Measurements from ENCODE around the gene CACNA1C.

Gene CACNA1C

GRCh38 chr12:2640281-2640680 lies 587.5 kb downstream of the CACNA1C start:
- no peak for DNase-seq

- no peak for DNase-seq
Measured at GRCh38 chr12:2640709-2641108, 587.9 kb downstream of the CACNA1C start.

DNA sequence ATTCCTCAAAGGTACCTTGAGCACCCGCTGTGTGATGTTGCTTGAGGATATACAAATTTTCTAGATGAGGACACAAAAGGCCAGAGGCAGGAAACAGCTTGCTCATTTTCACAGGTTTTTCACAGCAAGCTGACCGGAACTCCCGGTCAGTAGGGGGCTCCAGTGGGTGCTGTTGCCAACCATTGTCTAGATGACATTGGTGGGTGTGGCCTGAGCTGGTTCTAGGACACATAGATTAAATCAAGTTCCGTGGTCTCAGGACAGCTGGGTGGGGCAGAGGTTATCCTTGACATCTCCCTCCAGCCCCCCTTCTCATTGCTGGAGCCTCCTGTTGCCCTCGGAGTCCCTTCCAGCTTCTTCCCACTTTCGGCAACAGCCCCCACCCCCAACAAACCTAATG lies 588.4 kb downstream of the CACNA1C start:
- DNase-seq, result no peak

GRCh38 chr12:2641761-2642160 lies 589.0 kb downstream of the CACNA1C start:
- DNase-seq, result no peak

DNA sequence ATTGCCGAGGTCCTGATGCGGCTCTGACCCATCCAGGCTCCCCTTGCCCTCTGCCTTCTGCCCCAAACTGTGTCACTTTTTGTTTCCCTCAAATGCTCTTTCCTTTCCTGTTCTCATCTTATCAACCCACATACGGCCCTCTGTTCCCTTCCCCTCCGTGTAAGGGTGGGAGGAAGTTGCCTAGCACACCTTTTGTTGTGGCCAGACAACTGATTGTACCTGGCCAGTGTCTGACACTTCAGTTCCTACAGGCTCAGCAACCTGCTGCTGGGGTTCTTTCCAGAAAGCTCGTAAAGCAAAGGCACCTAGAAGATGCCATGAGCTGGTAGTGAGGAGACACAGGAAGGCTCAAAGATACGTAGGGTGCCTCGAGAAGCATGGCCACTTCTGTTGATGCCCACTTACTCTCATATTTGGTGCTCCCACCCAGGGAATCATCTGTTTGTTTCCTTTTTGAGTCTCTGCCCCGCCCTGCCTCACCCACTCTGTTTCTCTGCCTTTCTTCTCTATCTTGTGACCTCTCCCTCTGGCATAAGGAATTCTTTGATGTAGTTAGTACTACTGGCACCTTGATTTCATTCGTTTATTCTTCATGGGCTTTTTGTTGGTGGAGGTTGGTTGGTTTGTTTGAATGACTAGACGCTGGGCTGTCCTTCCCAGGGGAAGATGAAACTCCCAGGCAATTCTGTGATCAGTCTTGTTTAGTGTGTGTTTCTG lies 589.5 kb downstream of the CACNA1C start:
- no peak for DNase-seq

DNA sequence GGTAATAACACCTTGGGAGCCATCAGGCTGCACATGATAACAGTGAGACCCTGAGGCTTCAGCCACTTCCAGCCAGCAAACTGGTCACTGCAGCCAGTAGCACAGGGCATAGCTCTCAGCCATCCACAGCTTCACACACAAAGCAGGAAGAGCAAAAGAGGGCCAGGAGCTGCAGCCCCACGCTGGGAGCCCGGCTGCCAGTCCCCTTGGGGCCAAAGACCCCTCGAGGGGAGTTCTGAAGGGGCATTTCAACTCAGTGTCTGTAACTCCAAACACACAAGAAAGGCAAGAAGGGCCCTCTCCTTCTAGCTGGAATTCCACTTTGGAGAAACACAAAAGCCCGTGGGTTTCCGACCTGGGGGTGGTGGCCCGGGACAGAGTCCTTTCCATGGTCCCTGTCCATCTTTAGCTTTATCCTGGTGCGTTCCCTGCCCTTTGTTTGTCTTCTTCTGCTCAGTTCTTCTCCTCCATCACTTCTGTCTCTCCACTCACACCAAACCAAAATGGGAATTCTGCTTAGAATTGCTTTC lies 590.2 kb downstream of the CACNA1C start:
- no peak for DNase-seq

DNA sequence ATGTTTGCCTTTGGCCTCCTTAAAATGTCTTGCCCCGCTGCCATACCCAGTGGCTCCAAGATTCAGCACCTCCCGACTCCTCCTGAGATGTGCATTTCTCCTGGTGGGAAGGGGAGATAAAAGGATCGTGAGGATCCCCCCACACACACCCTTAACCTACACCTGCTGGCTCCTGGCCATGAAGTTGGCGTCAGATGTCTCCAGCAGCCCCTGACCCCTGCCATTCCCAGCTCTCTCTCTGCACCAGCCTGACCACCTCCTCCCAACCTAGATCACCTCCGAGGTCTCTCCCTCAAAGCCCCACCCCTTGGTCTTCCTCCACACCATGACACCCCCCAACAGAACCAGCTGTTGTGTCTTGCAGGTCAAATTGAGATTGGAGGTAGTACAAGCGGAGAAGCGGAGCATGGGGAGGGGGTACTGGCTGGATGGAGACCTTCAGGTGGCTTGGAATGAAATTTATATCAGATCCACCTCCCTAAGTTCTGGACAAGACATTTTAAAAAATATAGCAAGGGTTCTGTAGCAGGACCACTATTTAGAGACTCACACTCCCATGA lies 590.9 kb downstream of the CACNA1C start:
- no peak for DNase-seq

DNA sequence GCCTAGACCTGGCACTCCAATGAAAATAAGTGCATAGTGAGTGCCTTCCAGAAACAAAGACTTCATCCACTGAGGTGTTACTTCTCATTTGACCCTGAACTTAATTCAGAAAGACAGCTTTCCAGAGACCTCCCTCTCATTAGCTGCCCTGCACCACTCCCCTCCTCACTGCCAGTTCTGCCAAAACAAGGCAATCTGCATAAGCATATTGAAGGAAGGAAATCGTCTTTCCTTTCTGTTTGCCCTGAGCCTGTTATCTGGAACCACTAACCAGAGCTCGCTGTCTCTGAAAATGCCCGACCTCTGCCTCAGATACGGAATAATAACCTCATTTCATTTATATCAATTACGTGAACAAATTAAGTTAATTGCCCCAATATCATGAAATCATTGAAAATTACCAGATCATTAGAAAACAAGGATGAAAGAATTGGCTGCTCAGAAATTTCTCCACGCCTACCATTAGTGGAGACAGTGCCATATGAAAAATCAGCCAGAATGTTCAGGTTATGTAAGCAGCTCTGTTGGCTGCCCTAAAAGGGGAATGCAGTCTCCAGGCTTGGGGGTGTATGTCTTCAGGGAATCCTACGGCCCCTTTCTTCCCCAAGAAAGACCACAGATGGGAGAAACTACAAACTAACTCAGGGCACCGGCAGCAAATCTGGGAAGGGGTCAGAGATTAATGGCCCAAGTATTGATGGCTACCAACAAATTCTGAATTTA lies 592.1 kb downstream of the CACNA1C start:
- DNase-seq, result no peak

GRCh38 chr12:2645460-2645859 lies 592.7 kb downstream of the CACNA1C start:
- no peak for DNase-seq

DNA sequence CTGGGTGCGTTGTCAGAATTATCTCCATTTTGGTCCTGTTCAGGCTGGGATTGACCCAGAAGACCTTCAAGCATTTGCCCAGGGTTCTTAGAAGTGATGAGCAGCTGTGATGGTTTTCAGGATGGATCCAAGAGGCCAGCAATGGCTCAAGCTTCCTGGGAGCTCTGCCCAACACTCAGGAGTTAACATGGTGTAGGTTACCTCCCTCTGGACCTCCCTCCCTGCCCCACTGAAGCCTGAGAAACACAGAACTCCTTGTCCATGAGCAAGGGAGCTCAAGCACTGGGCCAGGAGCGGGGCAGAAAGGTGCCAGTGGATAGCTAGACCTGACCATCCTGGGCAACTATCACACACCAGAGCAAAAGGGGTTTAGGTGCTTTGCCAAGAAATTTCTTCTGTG lies 593.6 kb downstream of the CACNA1C start:
- no peak for DNase-seq

- no peak for DNase-seq
Measured at GRCh38 chr12:2647186-2647585, 594.4 kb downstream of the CACNA1C start.

- no peak for DNase-seq
Measured at GRCh38 chr12:2648406-2648805, 595.6 kb downstream of the CACNA1C start.

- no peak for DNase-seq
Measured at GRCh38 chr12:2649201-2650030, 596.6 kb downstream of the CACNA1C start.

GRCh38 chr12:2650261-2651067 lies 597.7 kb downstream of the CACNA1C start:
- DNase-seq, result no peak

DNA sequence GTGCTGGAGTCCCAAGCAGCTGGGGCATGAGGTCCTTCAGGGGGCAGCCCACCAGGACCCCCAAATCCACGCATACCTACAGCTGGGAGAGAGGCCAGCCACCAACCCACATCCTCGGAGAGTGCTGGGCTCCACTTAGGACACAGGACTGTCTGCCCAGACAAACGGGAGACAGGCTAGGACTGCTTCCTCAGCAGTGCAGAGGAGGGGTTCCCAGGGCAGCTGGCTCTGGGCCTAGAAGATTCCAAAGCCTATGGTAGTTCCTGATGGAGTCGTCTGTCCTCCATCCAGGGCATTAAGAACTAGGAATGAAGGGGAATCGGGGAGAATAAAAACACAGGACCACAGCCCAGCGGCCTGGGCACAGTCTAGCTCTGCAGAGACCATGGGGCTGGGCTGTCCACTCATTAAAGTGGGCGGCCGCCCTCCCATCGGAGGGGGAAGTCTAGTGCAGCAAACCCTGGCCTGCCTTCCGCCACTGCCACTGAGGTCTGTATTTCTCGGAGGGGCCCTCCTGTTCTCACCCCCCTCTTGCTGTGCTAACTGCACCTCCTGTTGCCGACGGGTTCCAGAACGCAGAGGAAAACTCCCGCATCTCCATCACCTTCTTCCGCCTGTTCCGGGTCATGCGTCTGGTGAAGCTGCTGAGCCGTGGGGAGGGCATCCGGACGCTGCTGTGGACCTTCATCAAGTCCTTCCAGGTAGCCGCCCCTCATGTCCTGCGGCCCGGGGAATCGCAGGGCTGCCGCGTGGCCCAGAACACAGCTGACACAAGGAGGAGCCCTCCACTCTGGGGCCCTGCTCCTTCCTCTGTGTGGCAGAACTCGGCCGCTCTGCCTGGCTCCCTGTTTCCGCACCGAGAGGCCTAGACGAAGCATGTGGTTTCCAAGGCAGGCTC lies 598.5 kb downstream of the CACNA1C start:
- no peak for DNase-seq

GRCh38 chr12:2652011-2652400 lies 599.2 kb downstream of the CACNA1C start:
- DNase-seq, result no peak

- no peak for DNase-seq
Measured at GRCh38 chr12:2652401-2653081, 599.8 kb downstream of the CACNA1C start.

GRCh38 chr12:2653461-2653965 lies 600.7 kb downstream of the CACNA1C start:
- no peak for DNase-seq

- DNase-seq, result no peak
Measured at GRCh38 chr12:2654311-2654710, 601.5 kb downstream of the CACNA1C start.

DNA sequence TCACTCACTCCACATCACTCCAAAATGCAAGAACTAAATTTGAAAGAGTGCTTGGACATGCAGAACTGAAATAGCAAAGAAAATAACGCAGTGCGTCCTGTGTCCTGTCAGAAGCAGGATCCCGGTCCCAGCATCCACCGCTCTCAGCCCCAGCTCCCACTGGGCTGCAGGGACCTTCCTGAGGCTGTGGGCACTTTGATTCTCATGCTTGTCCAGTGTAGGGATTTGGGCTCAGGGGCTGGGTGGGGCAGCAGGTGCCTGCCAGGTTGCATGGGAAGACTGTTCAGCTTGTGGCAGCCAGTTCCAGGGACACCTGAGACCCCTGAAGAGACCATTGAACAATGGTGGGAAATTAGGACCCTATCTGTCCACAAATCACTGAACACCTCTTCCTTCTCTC lies 602.0 kb downstream of the CACNA1C start:
- DNase-seq, result no peak

Data from stimulated activated CD4-positive, alpha-beta T cell treated with anti-CD3 and anti-CD28 coated beads, Interleukin-4, amount 100 ng/mL, for 4 hours (primary cell).